ENCODE results near the gene RGL1. TPM values are rescaled to one million over a fixed set of nuclear protein-coding genes. Genes with fewer than 3 reads are reported as not detected.

The RGL1 gene
- total RNA-seq, 1 donor from 2014 or later = 20.9 TPM

DNA sequence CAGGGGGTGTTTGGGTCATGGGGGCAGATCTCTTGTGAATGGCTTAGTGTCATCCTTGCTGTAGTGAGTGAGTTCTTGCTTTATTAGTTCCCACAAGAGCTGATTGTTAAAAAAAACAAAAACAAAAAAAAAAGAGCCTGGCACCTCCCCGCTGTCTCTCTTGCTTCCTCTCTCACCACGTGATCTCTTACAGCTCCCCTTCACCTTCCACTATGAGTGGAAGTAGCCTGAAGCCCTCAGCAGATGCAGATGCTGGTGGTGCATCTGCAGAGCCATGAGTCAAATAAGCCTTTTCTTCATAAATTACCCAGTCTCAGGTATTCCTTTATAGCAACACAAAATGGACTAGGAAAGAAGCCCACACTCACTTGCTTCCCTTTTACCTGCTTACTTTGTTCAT is 17.2 kb upstream of the RGL1 start:
- H3K4me3 Mint-ChIP-seq (ENCODE audit: unreplicated experiment) = no peak overlapping the region
- peaks cover 16% of the 10 kb centered on the region for H3K4me1 Mint-ChIP-seq (ENCODE audit: low read depth)
- no peak for DNase-seq (ENCODE audit: low spot score)
- no peaks in the 10 kb centered on the region for H3K9me3 Mint-ChIP-seq (ENCODE audit: low read depth)
- H3K27me3 Mint-ChIP-seq (ENCODE audit: low read depth) = no peaks in the 10 kb centered on the region
- TF ChIP-seq, protein P1, sequence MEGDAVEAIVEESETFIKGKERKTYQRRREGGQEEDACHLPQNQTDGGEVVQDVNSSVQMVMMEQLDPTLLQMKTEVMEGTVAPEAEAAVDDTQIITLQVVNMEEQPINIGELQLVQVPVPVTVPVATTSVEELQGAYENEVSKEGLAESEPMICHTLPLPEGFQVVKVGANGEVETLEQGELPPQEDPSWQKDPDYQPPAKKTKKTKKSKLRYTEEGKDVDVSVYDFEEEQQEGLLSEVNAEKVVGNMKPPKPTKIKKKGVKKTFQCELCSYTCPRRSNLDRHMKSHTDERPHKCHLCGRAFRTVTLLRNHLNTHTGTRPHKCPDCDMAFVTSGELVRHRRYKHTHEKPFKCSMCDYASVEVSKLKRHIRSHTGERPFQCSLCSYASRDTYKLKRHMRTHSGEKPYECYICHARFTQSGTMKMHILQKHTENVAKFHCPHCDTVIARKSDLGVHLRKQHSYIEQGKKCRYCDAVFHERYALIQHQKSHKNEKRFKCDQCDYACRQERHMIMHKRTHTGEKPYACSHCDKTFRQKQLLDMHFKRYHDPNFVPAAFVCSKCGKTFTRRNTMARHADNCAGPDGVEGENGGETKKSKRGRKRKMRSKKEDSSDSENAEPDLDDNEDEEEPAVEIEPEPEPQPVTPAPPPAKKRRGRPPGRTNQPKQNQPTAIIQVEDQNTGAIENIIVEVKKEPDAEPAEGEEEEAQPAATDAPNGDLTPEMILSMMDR (IDR thresholded peaks at IDR 0.05) = no peak
- no peaks in the 10 kb centered on the region for H3K36me3 Mint-ChIP-seq (ENCODE audit: low read depth)
- H3K27ac Mint-ChIP-seq (ENCODE audit: unreplicated experiment) = no peak overlapping the region

DNA sequence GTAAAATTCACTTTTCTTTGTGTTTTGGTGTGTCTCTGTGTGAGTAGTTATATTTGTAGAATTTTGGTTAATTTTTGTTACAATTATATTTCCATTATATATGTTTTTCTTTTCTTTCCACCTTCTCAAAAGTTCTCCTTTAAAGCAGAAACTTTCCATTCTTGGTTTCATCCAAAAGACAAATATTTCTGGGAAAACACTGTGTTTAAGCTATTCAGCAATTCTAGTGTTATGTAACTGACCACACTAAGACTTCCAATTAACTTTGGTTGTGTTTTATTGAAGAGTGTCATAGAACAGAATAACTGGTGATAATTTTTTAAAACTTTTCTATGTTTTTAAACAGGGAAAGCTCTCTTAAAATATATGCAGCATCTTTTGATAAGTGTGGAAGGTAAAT is 13.6 kb upstream of the RGL1 start:
- DNase-seq (ENCODE audit: low spot score) = no peak

DNA sequence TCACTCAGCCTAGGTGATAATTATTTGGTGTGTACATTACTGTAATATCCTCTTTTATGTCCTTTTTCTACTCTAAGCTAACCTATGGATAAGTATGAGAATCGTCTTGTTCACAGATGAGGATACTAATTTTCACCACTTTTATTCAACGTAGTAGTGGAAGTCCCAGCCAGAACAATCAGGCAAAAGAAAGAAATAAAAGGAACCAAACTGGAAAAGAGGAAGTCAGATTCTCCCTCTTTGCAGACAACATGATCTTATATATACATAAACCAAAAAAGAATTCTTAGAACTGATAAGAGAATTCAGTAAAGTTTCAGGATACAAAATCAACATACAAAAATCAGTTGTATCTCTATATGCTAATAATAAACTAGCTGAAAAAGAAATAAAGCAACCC is 12.6 kb upstream of the RGL1 start:
- Mint-ChIP-seq H3K27ac (ENCODE audit: unreplicated experiment) (no peak overlapping the region), H3K4me1 (ENCODE audit: low read depth) (no peaks in the 10 kb centered on the region)

More for the DNA sequence above, 13.6 kb upstream of the RGL1 start:
- TF ChIP-seq, protein P1 (IDR thresholded peaks at IDR 0.05) = no peak
- Mint-ChIP-seq H3K27ac (ENCODE audit: unreplicated experiment) (no peak overlapping the region), H3K9me3 (ENCODE audit: low read depth) (peaks cover 5% of the 10 kb centered on the region), H3K27me3 (ENCODE audit: low read depth) (no peaks in the 10 kb centered on the region), H3K4me1 (ENCODE audit: low read depth) (no peaks in the 10 kb centered on the region), H3K36me3 (ENCODE audit: low read depth) (no peaks in the 10 kb centered on the region), H3K4me3 (ENCODE audit: unreplicated experiment) (no peak overlapping the region)

DNA sequence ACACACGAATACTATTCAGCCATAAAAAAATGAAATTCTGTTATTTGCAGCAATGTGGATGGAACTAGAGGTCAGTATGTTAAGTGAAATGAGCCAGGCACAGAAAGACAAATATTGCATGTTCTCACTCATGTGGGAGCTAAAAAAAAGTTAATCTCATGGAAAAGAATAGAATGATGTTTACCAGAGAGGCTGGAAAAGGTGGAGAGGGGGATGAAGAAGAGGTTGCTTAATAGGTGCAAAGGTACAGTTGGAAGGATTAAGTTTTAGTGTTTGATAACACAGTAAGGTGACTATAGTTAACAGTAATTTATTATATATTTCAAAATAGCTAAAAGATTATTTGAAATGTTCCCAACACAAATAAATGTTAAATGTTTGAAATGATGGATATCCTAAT is 10.8 kb upstream of the RGL1 start:
- peaks cover 5% of the 10 kb centered on the region for H3K9me3 Mint-ChIP-seq (ENCODE audit: low read depth)
- no peaks in the 10 kb centered on the region for H3K27me3 Mint-ChIP-seq (ENCODE audit: low read depth)
- H3K27ac Mint-ChIP-seq (ENCODE audit: unreplicated experiment) = no peak overlapping the region
- TF ChIP-seq, protein P1 (IDR thresholded peaks at IDR 0.05) = no peak
- no peak overlapping the region for H3K4me3 Mint-ChIP-seq (ENCODE audit: unreplicated experiment)
- DNase-seq (ENCODE audit: low spot score) = no peak
- no peaks in the 10 kb centered on the region for H3K4me1 Mint-ChIP-seq (ENCODE audit: low read depth)
- no peaks in the 10 kb centered on the region for H3K36me3 Mint-ChIP-seq (ENCODE audit: low read depth)

More for the DNA sequence above, 12.6 kb upstream of the RGL1 start:
- H3K9me3 Mint-ChIP-seq (ENCODE audit: low read depth) = peaks cover 5% of the 10 kb centered on the region
- no peak for DNase-seq (ENCODE audit: low spot score)
- no peaks in the 10 kb centered on the region for H3K27me3 Mint-ChIP-seq (ENCODE audit: low read depth)
- TF ChIP-seq, protein P1 (IDR thresholded peaks at IDR 0.05) = no peak
- no peaks in the 10 kb centered on the region for H3K36me3 Mint-ChIP-seq (ENCODE audit: low read depth)
- no peak overlapping the region for H3K4me3 Mint-ChIP-seq (ENCODE audit: unreplicated experiment)

DNA sequence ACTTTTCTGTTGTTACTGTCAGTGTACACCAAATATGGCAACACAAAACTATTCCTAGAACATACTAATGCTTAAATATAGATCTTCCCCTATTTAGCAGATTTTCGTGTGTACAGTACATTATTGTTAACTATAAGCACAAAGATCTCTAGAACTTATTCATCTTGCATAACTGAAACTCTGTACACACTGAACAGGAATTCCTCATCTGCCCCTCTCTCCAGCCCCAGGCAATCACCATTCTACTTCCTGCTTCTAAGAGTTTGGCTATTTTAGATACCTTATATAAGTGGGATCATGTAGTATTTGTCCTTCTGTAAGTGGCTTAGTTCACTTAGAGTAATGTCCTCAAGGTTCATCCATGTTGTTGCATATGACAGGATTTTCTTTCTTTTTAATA is 4.5 kb upstream of the RGL1 start:
- H3K36me3 Mint-ChIP-seq (ENCODE audit: low read depth) = peaks cover 4% of the 10 kb centered on the region
- TF ChIP-seq, protein P1 (IDR thresholded peaks at IDR 0.05) = no peak
- no peak overlapping the region for H3K4me3 Mint-ChIP-seq (ENCODE audit: unreplicated experiment)
- peaks cover 7% of the 10 kb centered on the region for H3K9me3 Mint-ChIP-seq (ENCODE audit: low read depth)
- H3K4me1 Mint-ChIP-seq (ENCODE audit: low read depth) = peaks cover 7% of the 10 kb centered on the region
- no peak overlapping the region for H3K27ac Mint-ChIP-seq (ENCODE audit: unreplicated experiment)
- no peaks in the 10 kb centered on the region for H3K27me3 Mint-ChIP-seq (ENCODE audit: low read depth)
- DNase-seq (ENCODE audit: low spot score) = no peak

All from chondrocyte (in vitro differentiated cells).